H1 (cell line): ENCODE measurements around the gene ELP6. TPM values are rescaled to one million over a fixed set of nuclear protein-coding genes. Genes with fewer than 3 reads are reported as not detected.

Source experiments
- CTCF ChIA-PET: fragments of 300-600 bp; sonication (Branson Sonifier 250); formaldehyde crosslinking; loops from one replicate; lab custom pipeline; 2021; ENCODE audit not compliant: partially characterized antibody; lab: Charles Lee
- POLR2A ChIA-PET: fragments of 300-600 bp; sonication (Branson Sonifier 250); formaldehyde crosslinking; loops from one replicate; lab custom pipeline; 2021; ENCODE audit warnings: inconsistent platforms; ENCODE audit not compliant: partially characterized antibody; lab: Charles Lee
- DNase-seq, 2 experiments: peaks; one replicate each; pipeline versions ENCODE4 v3.0.0 to v3.0.0-alpha.2; 2010 to 2022; ENCODE audit warnings: low spot score in 2 of 2, low read depth in 1 of 2, mixed read lengths in 1 of 2
- FAIRE-seq: peaks from 2 replicates; lab custom pipeline; 2011; peaks lifted over from hg19 to GRCh38; lab: Jason Lieb, UNC
- H2AFZ ChIP-seq: 2 replicates; pipeline ENCODE4 v1.8.1; 2012; ENCODE audit warnings: low read length, inconsistent platforms
- H2AK5ac ChIP-seq: 2 replicates; pipeline ENCODE4 v1.6.1; 2013; ENCODE audit warnings: low read depth, low read length
- H2BK120ac ChIP-seq: replicated peaks from 2 replicates; pipeline ENCODE3; 2013; ENCODE audit warnings: low read depth, low read length, inconsistent platforms
- H2BK12ac ChIP-seq: 2 replicates; pipeline ENCODE4 v1.6.1; 2013; ENCODE audit warnings: low read depth, low read length
- H2BK15ac ChIP-seq: 2 replicates; pipeline ENCODE4 v1.6.1; 2013; ENCODE audit warnings: low read length
- H2BK20ac ChIP-seq: 2 replicates; pipeline ENCODE4 v1.6.1; 2013; ENCODE audit warnings: low read length
- H2BK5ac ChIP-seq: 2 replicates; pipeline ENCODE4 v1.6.1; 2013; ENCODE audit warnings: low read depth, low read length
- H3K14ac ChIP-seq: 2 replicates; pipeline ENCODE4 v1.6.1; 2013; ENCODE audit warnings: inconsistent platforms; ENCODE audit not compliant: insufficient read length
- H3K18ac ChIP-seq: 2 replicates; pipeline ENCODE4 v1.6.1; 2013; ENCODE audit warnings: low read length; ENCODE audit errors: extremely low read depth
- H3K23ac ChIP-seq: 2 replicates; pipeline ENCODE4 v1.6.1; 2013; ENCODE audit warnings: inconsistent platforms; ENCODE audit not compliant: insufficient read length
- H3K23me2 ChIP-seq: 2 replicates; pipeline ENCODE4 v1.6.1; 2013; ENCODE audit warnings: low read depth, low read length
- H3K27ac ChIP-seq: 2 replicates; pipeline ENCODE4 v1.6.1; 2011; ENCODE audit warnings: low read depth, low read length, inconsistent platforms
- H3K27me3 ChIP-seq, 4 experiments: replicated peaks in 1 of 4; 1 replicate in 1 of 4; 2 replicates in 3 of 4; pipeline versions ENCODE4 v1.6.1 to v1.8.1; 2011 to 2013; ENCODE audit warnings: low read length in 3 of 4, mild to moderate bottlenecking in 3 of 4, inconsistent platforms in 2 of 4, mixed read lengths in 2 of 4, moderate library complexity in 1 of 4; ENCODE audit not compliant: control insufficient read depth in 3 of 4, insufficient read depth in 3 of 4; ENCODE audit errors: extremely low read depth in 1 of 4
- H3K36me3 ChIP-seq, 4 experiments: 2 replicates each; pipeline versions ENCODE4 v1.6.1 to v1.8.1; 2011 to 2013; ENCODE audit warnings: mild to moderate bottlenecking in 4 of 4, low read length in 3 of 4, moderate library complexity in 2 of 4, control low read depth in 1 of 4, inconsistent platforms in 1 of 4; ENCODE audit not compliant: insufficient read depth in 4 of 4, control insufficient read depth in 2 of 4
- H3K4ac ChIP-seq: replicated peaks from 2 replicates; pipeline ENCODE3; 2013; ENCODE audit warnings: low read length, low read depth, mixed read lengths, inconsistent platforms; ENCODE audit not compliant: insufficient read length
- H3K4me1 ChIP-seq, 4 experiments: replicated peaks in 1 of 4; 1 replicate in 1 of 4; 2 replicates in 3 of 4; pipeline versions ENCODE4 v1.6.1 to v1.8.1; 2011 to 2013; ENCODE audit warnings: low read length in 3 of 4, inconsistent platforms in 2 of 4, mixed read lengths in 1 of 4; ENCODE audit not compliant: insufficient read depth in 4 of 4, control insufficient read depth in 3 of 4
- H3K4me2 ChIP-seq, 2 experiments: 2 replicates each; pipeline versions ENCODE4 v1.6.1 to v1.8.1; 2011 to 2013; ENCODE audit warnings: low read depth in 2 of 2, low read length in 2 of 2, control low read depth in 1 of 2, inconsistent platforms in 1 of 2, mild to moderate bottlenecking in 1 of 2; ENCODE audit not compliant: insufficient read depth in 1 of 2
- H3K4me3 ChIP-seq, 4 experiments: fragments of 200-600, 300-600 bp in 1 of 4; sonication (generic), shearing (Covaris generic), sonication (Bioruptor Twin) in 1 of 4; 2 replicates each; pipeline versions ENCODE4 v1.5.1 to v1.8.1; 2011 to 2016; ENCODE audit warnings: low read length in 4 of 4, low read depth in 3 of 4, control low read depth in 2 of 4, inconsistent platforms in 2 of 4, mild to moderate bottlenecking in 2 of 4, mixed read lengths in 1 of 4, moderate library complexity in 1 of 4; ENCODE audit not compliant: insufficient read depth in 2 of 4; ENCODE audit errors: extremely low read depth in 1 of 4
- H3K56ac ChIP-seq: replicated peaks from 2 replicates; pipeline ENCODE3; 2013; ENCODE audit warnings: low read depth, mild to moderate bottlenecking, mixed read lengths, low read length, inconsistent platforms; ENCODE audit not compliant: insufficient read length
- H3K79me1 ChIP-seq: 2 replicates; pipeline ENCODE4 v1.6.1; 2013; ENCODE audit warnings: low read depth, low read length, control low read depth
- H3K79me2 ChIP-seq, 2 experiments: 2 replicates each; pipeline versions ENCODE4 v1.6.1 to v1.8.1; 2012 to 2013; ENCODE audit warnings: low read length in 2 of 2, mild to moderate bottlenecking in 2 of 2, inconsistent platforms in 1 of 2; ENCODE audit not compliant: insufficient read depth in 2 of 2, control insufficient read depth in 1 of 2
- H3K9ac ChIP-seq, 4 experiments: replicated peaks in 1 of 4; 1 replicate in 1 of 4; 2 replicates in 3 of 4; pipeline versions ENCODE4 v1.6.1 to v1.8.1; 2011 to 2013; ENCODE audit warnings: low read depth in 3 of 4, low read length in 3 of 4, control low read depth in 2 of 4, mild to moderate bottlenecking in 2 of 4, moderate library complexity in 2 of 4, inconsistent platforms in 1 of 4; ENCODE audit errors: extremely low read depth in 1 of 4
- H3K9me3 ChIP-seq, 2 experiments: 2 replicates each; pipeline versions ENCODE4 v1.6.1 to v1.8.1; 2012 to 2013; ENCODE audit warnings: mild to moderate bottlenecking in 2 of 2, moderate library complexity in 2 of 2, control low read depth in 1 of 2, inconsistent platforms in 1 of 2, low read depth in 1 of 2, low read length in 1 of 2, mixed read lengths in 1 of 2; ENCODE audit not compliant: insufficient read depth in 2 of 2
- H4K20me1 ChIP-seq, 2 experiments: replicated peaks in 1 of 2; 2 replicates each; pipeline versions ENCODE3 to v1.8.1; 2011 to 2013; ENCODE audit warnings: inconsistent platforms in 2 of 2, low read length in 2 of 2, mild to moderate bottlenecking in 1 of 2; ENCODE audit not compliant: insufficient read depth in 2 of 2, control insufficient read depth in 1 of 2
- H4K5ac ChIP-seq: 2 replicates; pipeline ENCODE4 v1.6.1; 2013; ENCODE audit warnings: low read length, low read depth, mixed read lengths, inconsistent platforms; ENCODE audit not compliant: insufficient read length
- H4K8ac ChIP-seq: 2 replicates; pipeline ENCODE4 v1.8.0; 2013; ENCODE audit warnings: mild to moderate bottlenecking, moderate library complexity, low read length, inconsistent platforms; ENCODE audit not compliant: insufficient read depth; ENCODE audit errors: extremely low read depth
- H4K91ac ChIP-seq: replicated peaks from 2 replicates; pipeline ENCODE3; 2013; ENCODE audit warnings: low read length, mixed read lengths, inconsistent platforms; ENCODE audit not compliant: insufficient read length
- TAF7 ChIP-seq: optimal IDR thresholded peaks from 2 replicates; pipeline ENCODE3; 2011; ENCODE audit warnings: low read depth, mild to moderate bottlenecking, inconsistent platforms, low read length, moderate library complexity, borderline replicate concordance
- WGBS, 2 experiments: shearing (Covaris generic) in 1 of 2; methylation state at CpG; one replicate each; pipeline versions ENCODE4 v1.1.6 to v1.1.7; 2013 to 2015; ENCODE audit warnings: low lambda C conversion rate in 2 of 2, mixed read lengths in 2 of 2, inconsistent platforms in 1 of 2, low coverage in 1 of 2, missing lambda C conversion rate in 1 of 2; ENCODE audit not compliant: insufficient replicate concordance in 2 of 2, insufficient coverage in 1 of 2, insufficient read length in 1 of 2; ENCODE audit errors: extremely low coverage in 1 of 2, missing lambda C conversion rate in 1 of 2; 5-methylcytosine and 5-hydroxymethylcytosine counted together
- polyA plus RNA-seq, 7 experiments: library from polyadenylated mRNA; depleted of rRNA in 3 of 7; stranded (reverse) in 5 of 7; unstranded in 2 of 7; fragments of >200 nt in 5 of 7; fragments of 200-250 nt in 2 of 7; gene quantifications; 1 replicate in 5 of 7; 2 replicates in 1 of 7; 4 replicates in 1 of 7; pipeline versions ENCODE4 v1.2.1 to v1.2.3, GENCODE V29; 2011 to 2013; ENCODE audit warnings: missing spikeins in 2 of 7, mixed read lengths in 2 of 7
- total RNA-seq: library from RNA; stranded (reverse); fragmentation: NEBNext Ultra II Directional; extraction: Animal tissue kit (Norgen Biotek cat#: 25700); gene quantifications from 2 replicates; pipeline ENCODE4 v1.2.1, GENCODE V29; 2021

The ELP6 gene
- total and polyA plus RNA-seq, 2 of the 8 experiments (the other 6 are each of a cell fraction or from before 2014, with no cell fraction given) = 51.1 to 78.7 TPM

- no peak overlapping the region for H2AK5ac ChIP-seq
- H3K4me2 ChIP-seq = no peak overlapping the region
- peaks cover 1% of the 10 kb centered on the region; the same call in 1 of the 2 replicates for H3K23me2 ChIP-seq
- ChIA-PET POLR2A (interaction anchor here (1.6 to 2.4 kb wide), 3 partner anchors 14 to 19 kb away, joined by 4 to 7 read pairs (median 6); no protein-coding TSS in a partner anchor), CTCF (interaction anchor here (0.6 to 1.6 kb wide), 5 partner anchors 41 to 59 kb away, joined by 3 to 10 read pairs (median 5); no protein-coding TSS in a partner anchor)
- no peak for FAIRE-seq
- H3K36me3 ChIP-seq = no peaks in the 10 kb centered on the region
- DNase-seq = no peak
- H2BK12ac ChIP-seq = no peak overlapping the region
- H3K79me2 ChIP-seq = peaks cover 2 to 6% of the 10 kb centered on the region in 2 experiments
- no peak overlapping the region for H3K4ac ChIP-seq
- no peak overlapping the region for H3K27ac ChIP-seq
- TF ChIP-seq TAF7 = no peak
- H2AFZ ChIP-seq = no peak overlapping the region
- no peak overlapping the region for H3K56ac ChIP-seq
- H3K18ac ChIP-seq = no peak overlapping the region
- 88% methylated on average over 2 of the region's 2 CpGs; no CpG with 5 or more reads in 1 of the 2 experiments for WGBS, 2 experiments
- H3K9me3 ChIP-seq = no peaks in the 10 kb centered on the region
- H3K23ac ChIP-seq = no peak overlapping the region
- no peak overlapping the region for H2BK15ac ChIP-seq
- H2BK120ac ChIP-seq = no peak overlapping the region
- peaks cover 0 to 12% (median 6%) of the 10 kb centered on the region in 4 experiments; a peak in 4 of 7 replicates for H3K4me1 ChIP-seq
- H2BK20ac ChIP-seq = no peak overlapping the region
- H3K4me3 ChIP-seq = no peak overlapping the region
- H4K20me1 ChIP-seq = no peaks in the 10 kb centered on the region
- H4K5ac ChIP-seq = no peak overlapping the region
- H3K79me1 ChIP-seq = no peaks in the 10 kb centered on the region
- no peaks in the 10 kb centered on the region for H3K27me3 ChIP-seq
- no peak overlapping the region for H3K9ac ChIP-seq
- H2BK5ac ChIP-seq = no peak overlapping the region
- no peak overlapping the region for H4K91ac ChIP-seq
- H4K8ac ChIP-seq = no peak overlapping the region
- H3K14ac ChIP-seq = no peak overlapping the region
Observed at GRCh38 chr3:47479826-47480160, 33.7 kb downstream of the ELP6 start.
